HL-60 (cell line): ENCODE measurements around the gene SMIM30.
A peak's percentile ranks its signal among the peaks of the same experiment; 100 is the strongest.

ENCODE experiments used
- DNase-seq, 2 experiments: peaks; one replicate each; pipeline ENCODE4 v3.0.0-alpha.2; 2010 to 2020; ENCODE audit warnings: low read depth in 1 of 2, low spot score in 1 of 2
- H3K27ac ChIP-seq: fragments of 250-450 bp; sonication (Bioruptor Pico); replicated peaks from 2 replicates; pipeline ENCODE4 v1.5.1; 2020; ENCODE audit warnings: mild to moderate bottlenecking, moderate library complexity
- H3K27me3 ChIP-seq: fragments of 250-450 bp; sonication (Bioruptor Pico); 2 replicates; pipeline ENCODE4 v1.5.1; 2021; ENCODE audit warnings: mild to moderate bottlenecking, moderate library complexity; ENCODE audit not compliant: insufficient read depth, poor library complexity, severe bottlenecking
- H3K4me3 ChIP-seq: replicated peaks from 2 replicates; pipeline ENCODE4 v1.5.1; 2011; ENCODE audit warnings: mild to moderate bottlenecking, control low read depth, low read length; ENCODE audit not compliant: insufficient read depth
- CTCF ChIP-seq: IDR thresholded peaks from one replicate; pipeline ENCODE4 v1.5.1; 2011; ENCODE audit warnings: low read length, control low read depth, inconsistent platforms; ENCODE audit not compliant: insufficient read depth
- GABPA ChIP-seq: IDR thresholded peaks from 2 replicates; pipeline ENCODE4 v1.6.1; 2012; ENCODE audit warnings: low read depth
- POLR2AphosphoS5 ChIP-seq: IDR thresholded peaks from 2 replicates; pipeline ENCODE4 v1.6.1; 2012; ENCODE audit warnings: low read depth
- REST ChIP-seq: IDR thresholded peaks from 2 replicates; pipeline ENCODE4 v1.6.1; 2012; ENCODE audit warnings: low read depth; ENCODE audit not compliant: insufficient replicate concordance
- SPI1 ChIP-seq: IDR thresholded peaks from 2 replicates; pipeline ENCODE4 v1.6.1; 2012; ENCODE audit warnings: low read depth, mild to moderate bottlenecking, borderline replicate concordance

The SMIM30 gene

GRCh38 chr7:113143486-113144257 is 25.3 kb upstream of the SMIM30 start:
- TF ChIP-seq SPI1 (peak; percentile 82), GABPA (no peak)
- no peaks in the 10 kb centered on the region for H3K27me3 ChIP-seq
- no peak overlapping the region for H3K4me3 ChIP-seq
- peak overlapping the region; percentile 88 for H3K27ac ChIP-seq
- DNase-seq = peak in 1 of 2 experiments; percentile 31

- no peaks in the 10 kb centered on the region for H3K27me3 ChIP-seq
- H3K4me3 ChIP-seq = no peak overlapping the region
- peak; percentile 100 for TF ChIP-seq SPI1
- no peak for TF ChIP-seq REST
- no peak for TF ChIP-seq CTCF
- TF ChIP-seq POLR2AphosphoS5 = peak; percentile 80
- no peak; the same call in 1 of the 2 replicates for TF ChIP-seq GABPA
- peak overlapping the region; percentile 88 for H3K27ac ChIP-seq
- DNase-seq = peak; percentile 90 to 91
These were observed 24.2 kb upstream of the SMIM30 start for GRCh38 chr7:113142385-113143119.

GRCh38 chr7:113141803-113142202 is 23.4 kb upstream of the SMIM30 start:
- no peak for DNase-seq
- Histone ChIP-seq H3K27ac (peak overlapping the region; percentile 88), H3K4me3 (no peak overlapping the region), H3K27me3 (no peaks in the 10 kb centered on the region)
- no peak for TF ChIP-seq CTCF
- no peak for TF ChIP-seq GABPA
- no peak for TF ChIP-seq REST
- TF ChIP-seq SPI1 = no peak
- TF ChIP-seq POLR2AphosphoS5 = no peak

- Histone ChIP-seq H3K27ac (peak overlapping the region; percentile 88), H3K27me3 (no peaks in the 10 kb centered on the region), H3K4me3 (no peak overlapping the region)
- no peak for DNase-seq
- TF ChIP-seq SPI1 (no peak), POLR2AphosphoS5 (no peak), GABPA (no peak), CTCF (no peak), REST (no peak)
These were observed 22.6 kb upstream of the SMIM30 start for GRCh38 chr7:113140956-113141355.
